ENCODE results near the gene APOE.

DNA sequence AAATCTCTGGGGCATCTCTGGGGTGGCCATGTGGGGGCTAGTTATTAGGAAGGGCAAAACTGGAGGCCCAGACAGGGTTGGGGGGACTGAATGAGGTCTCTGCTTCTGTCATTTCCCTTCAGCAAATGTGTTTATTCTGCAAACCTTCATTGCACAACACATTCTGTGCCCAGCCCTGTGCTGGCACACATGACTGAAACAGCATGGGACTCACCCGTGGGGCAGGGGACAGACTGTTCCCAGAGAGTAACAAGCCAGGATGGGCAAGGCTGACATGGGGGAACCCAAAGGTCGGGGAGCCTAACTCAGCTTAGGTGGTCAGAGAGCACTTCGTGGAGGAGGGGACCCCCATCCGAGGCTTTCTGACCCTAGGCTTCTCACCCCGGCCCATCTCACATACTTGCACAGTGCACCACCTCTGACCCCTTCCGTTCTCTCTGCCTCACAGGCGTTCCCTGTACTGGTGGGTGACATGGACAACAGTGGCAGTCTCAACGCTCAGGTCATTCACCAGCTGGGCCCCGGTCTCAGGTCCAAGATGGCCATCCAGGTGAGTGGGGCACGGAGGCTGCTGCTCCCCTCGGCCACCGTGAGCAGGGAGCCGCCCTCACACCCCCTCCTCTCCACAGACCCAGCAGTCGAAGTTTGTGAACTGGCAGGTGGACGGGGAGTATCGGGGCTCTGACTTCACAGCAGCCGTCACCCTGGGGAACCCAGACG is 12.1 kb upstream of the APOE start:
- TF ChIP-seq CTCF (IDR thresholded peaks at IDR 0.05): no peak
- no peak for TF ChIP-seq POLR2A (IDR thresholded peaks at IDR 0.05)
- TF ChIP-seq EP300 (IDR thresholded peaks at IDR 0.05): no peak
